NB4 (cell line): ENCODE results near the gene NAIF1.

Source experiments
- DNase-seq: peaks from one replicate; pipeline ENCODE4 v3.0.0; 2010; ENCODE audit warnings: low read depth
- H3K4me3 ChIP-seq: one replicate; pipeline ENCODE4 v1.5.1; 2011; ENCODE audit warnings: mild to moderate bottlenecking, low read depth, low read length, moderate library complexity
- CTCF ChIP-seq: IDR thresholded peaks from one replicate; pipeline ENCODE4 v1.5.1; 2012; ENCODE audit warnings: low read depth, low read length
- MAX ChIP-seq: IDR thresholded peaks from 2 replicates; pipeline ENCODE4 v1.6.1; 2011; ENCODE audit warnings: low read depth, low read length
- MYC ChIP-seq: IDR thresholded peaks from 2 replicates; pipeline ENCODE4 v1.6.1; 2011; ENCODE audit warnings: low read depth, low read length
- POLR2A ChIP-seq: IDR thresholded peaks from 2 replicates; pipeline ENCODE4 v1.6.1; 2011; ENCODE audit warnings: mild to moderate bottlenecking; ENCODE audit not compliant: insufficient read length; ENCODE audit errors: extremely low read depth

NAIF1 gene

GRCh38 chr9:128059365-128059983 is 7.6 kb downstream of the NAIF1 start:
- no peak for DNase-seq
- no peak for TF ChIP-seq MAX
- no peak for TF ChIP-seq POLR2A
- no peak overlapping the region for H3K4me3 ChIP-seq

- no peak overlapping the region for H3K4me3 ChIP-seq
- DNase-seq = no peak
- TF ChIP-seq POLR2A (no peak), MYC (no peak), CTCF (no peak), MAX (no peak)
Observed at GRCh38 chr9:128057724-128058409, 9.3 kb downstream of the NAIF1 start.

- no peak for TF ChIP-seq CTCF
- TF ChIP-seq POLR2A = no peak
- TF ChIP-seq MAX = no peak
- TF ChIP-seq MYC = no peak
- no peak for DNase-seq
Observed at GRCh38 chr9:128056887-128057723, 10.0 kb downstream of the NAIF1 start.

GRCh38 chr9:128056086-128056485 is 11.0 kb downstream of the NAIF1 start:
- no peak for DNase-seq
- TF ChIP-seq MAX (no peak), POLR2A (no peak), CTCF (no peak), MYC (no peak)
- no peak overlapping the region for H3K4me3 ChIP-seq

More at GRCh38 chr9:128056887-128057723, 10.0 kb downstream of the NAIF1 start:
- H3K4me3 ChIP-seq = no peak overlapping the region

- no peak overlapping the region for H3K4me3 ChIP-seq
- DNase-seq = peak; percentile 22
- TF ChIP-seq POLR2A (no peak), MAX (no peak), MYC (no peak), CTCF (no peak)
Observed at GRCh38 chr9:128055344-128056040, 11.6 kb downstream of the NAIF1 start.

- H3K4me3 ChIP-seq = no peak overlapping the region
- TF ChIP-seq MYC (no peak), MAX (no peak), CTCF (no peak), POLR2A (no peak)
- no peak for DNase-seq
Observed at GRCh38 chr9:128054087-128054486, 13.0 kb downstream of the NAIF1 start.
